Effector memory CD8-positive, alpha-beta T cell (primary cell): ENCODE measurements around the gene IMMT.

Experiments
- ATAC-seq: fragments of 150-1000 bp; cut with Tn5 transposase; replicated peaks from 2 replicates; pipeline ENCODE4 v1.10.0; 2021; ENCODE audit warnings: mild to moderate bottlenecking, moderate library complexity
- DNase-seq, 3 experiments: peaks; one replicate each; pipeline ENCODE4 v3.0.0; 2021
- H3K27ac Mint-ChIP-seq, 2 donors: one replicate each; pipeline ENCODE4 v1.8.0; 2022; ENCODE audit warnings: mild to moderate bottlenecking in 2 of 2, mixed read lengths in 2 of 2, moderate library complexity in 2 of 2
- H3K27me3 Mint-ChIP-seq, 2 donors: one replicate each; pipeline ENCODE4 v1.8.0; 2022; ENCODE audit warnings: mixed read lengths in 2 of 2
- H3K36me3 Mint-ChIP-seq: one replicate; pipeline ENCODE4 v1.8.0; 2022; ENCODE audit warnings: mild to moderate bottlenecking, moderate library complexity, mixed read lengths; ENCODE audit not compliant: insufficient read depth
- H3K4me1 Mint-ChIP-seq, 2 donors: one replicate each; pipeline ENCODE4 v1.8.0; 2022; ENCODE audit warnings: low read depth in 2 of 2, mixed read lengths in 2 of 2
- H3K4me3 Mint-ChIP-seq, 2 donors: one replicate each; pipeline ENCODE4 v1.8.0; 2022; ENCODE audit warnings: mild to moderate bottlenecking in 2 of 2, mixed read lengths in 2 of 2, moderate library complexity in 2 of 2
- H3K9me3 Mint-ChIP-seq, 2 donors: one replicate each; pipeline ENCODE4 v1.8.0; 2022; ENCODE audit warnings: mixed read lengths in 2 of 2

The IMMT gene

GRCh38 chr2:86223140-86223926, 28.1 kb upstream of the IMMT start:
- Mint-ChIP-seq H3K9me3 (no peaks in the 10 kb centered on the region), H3K4me1 (peaks cover 2 to 4% of the 10 kb centered on the region in 2 donors), H3K27ac (no peak overlapping the region), H3K27me3 (no peaks in the 10 kb centered on the region), H3K4me3 (no peak overlapping the region), H3K36me3 (no peaks in the 10 kb centered on the region)
- no peak for ATAC-seq
- DNase-seq: no peak

- Mint-ChIP-seq H3K27me3 (no peaks in the 10 kb centered on the region), H3K9me3 (no peaks in the 10 kb centered on the region), H3K36me3 (no peaks in the 10 kb centered on the region), H3K4me1 (peaks cover 2 to 4% of the 10 kb centered on the region in 2 donors), H3K4me3 (no peak overlapping the region), H3K27ac (no peak overlapping the region)
- peak; percentile 67 for ATAC-seq
- peak in 2 of 3 experiments; percentile 10 to 27 for DNase-seq
Measured at GRCh38 chr2:86221066-86221684, 25.9 kb upstream of the IMMT start.

DNA sequence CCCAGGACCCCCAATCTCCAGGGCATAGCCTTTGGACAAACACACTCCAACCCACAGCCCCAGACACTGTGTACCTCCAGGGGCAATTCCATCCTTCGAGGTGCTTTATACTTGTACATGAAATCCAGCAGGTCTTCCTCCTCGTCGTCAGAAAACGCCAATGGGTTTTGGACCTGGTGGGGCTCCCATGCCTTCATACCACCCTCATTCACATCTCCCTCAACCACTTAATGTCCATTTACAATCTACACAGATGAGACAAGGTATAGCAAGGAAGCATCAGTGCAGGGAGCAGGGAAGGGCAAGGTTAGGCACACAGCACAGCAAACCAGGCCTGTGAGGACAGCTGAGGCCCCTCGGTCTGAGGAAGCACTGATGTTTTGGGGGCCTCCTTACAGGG, 24.6 kb upstream of the IMMT start:
- Mint-ChIP-seq H3K27ac (no peak overlapping the region), H3K27me3 (no peaks in the 10 kb centered on the region), H3K9me3 (no peaks in the 10 kb centered on the region), H3K4me1 (peaks cover 2 to 4% of the 10 kb centered on the region in 2 donors), H3K36me3 (no peaks in the 10 kb centered on the region), H3K4me3 (no peak overlapping the region)
- ATAC-seq (no peak), DNase-seq (no peak)

GRCh38 chr2:86218124-86218523, 22.9 kb upstream of the IMMT start:
- Mint-ChIP-seq H3K4me3 (no peak overlapping the region), H3K36me3 (peaks cover 8% of the 10 kb centered on the region), H3K9me3 (no peaks in the 10 kb centered on the region), H3K27me3 (no peaks in the 10 kb centered on the region), H3K4me1 (peaks cover 2 to 4% of the 10 kb centered on the region in 2 donors), H3K27ac (no peak overlapping the region)
- ATAC-seq (no peak), DNase-seq (no peak)

DNA sequence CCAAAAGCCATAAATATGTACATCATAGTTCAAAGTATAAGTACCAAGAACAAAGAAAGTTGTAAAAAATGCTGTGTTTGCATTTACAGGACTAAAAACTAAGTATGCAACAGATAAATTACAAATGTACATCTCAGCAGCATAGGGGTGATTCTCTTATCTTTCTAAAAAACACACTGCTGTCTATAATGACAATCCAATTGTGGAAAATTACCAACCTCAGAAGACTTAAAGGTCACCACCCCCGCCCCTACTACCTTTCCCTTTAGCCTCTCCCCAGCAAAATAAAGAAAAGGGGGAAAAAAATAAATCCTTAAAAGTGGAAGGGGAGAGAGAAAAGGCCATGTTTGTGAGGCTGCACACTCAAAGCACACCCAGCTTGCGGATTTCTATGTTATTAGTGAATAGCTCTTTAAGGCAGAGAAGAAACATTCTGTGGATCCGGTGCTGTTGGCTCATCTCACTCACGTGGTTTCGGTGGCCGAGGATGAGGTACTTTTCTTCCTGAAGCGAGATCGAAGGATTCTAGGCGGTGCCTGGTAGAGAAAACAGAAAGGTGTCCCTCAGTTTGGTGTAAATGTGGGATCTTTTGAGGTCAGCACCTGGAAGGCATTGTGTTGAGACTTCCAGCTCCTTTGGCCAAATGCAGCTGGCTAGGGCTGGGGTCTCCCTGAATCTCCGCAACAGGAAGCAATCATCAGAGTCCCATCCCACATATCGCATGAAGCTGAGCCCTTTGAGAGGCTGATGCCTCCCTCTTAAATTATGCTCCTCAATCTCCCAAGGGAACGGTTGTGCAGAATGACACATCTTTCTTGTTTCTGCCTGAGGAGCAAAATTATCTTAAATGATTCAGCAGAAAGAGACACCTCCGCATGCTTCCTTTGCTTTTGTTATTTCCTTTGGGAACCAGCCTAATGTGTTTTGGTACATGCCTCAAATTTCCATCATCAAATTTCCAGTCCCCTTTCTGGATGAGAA, 21.6 kb upstream of the IMMT start:
- Mint-ChIP-seq H3K27ac (no peak overlapping the region), H3K9me3 (no peaks in the 10 kb centered on the region), H3K4me3 (no peak overlapping the region), H3K27me3 (no peaks in the 10 kb centered on the region), H3K4me1 (peaks cover 2 to 4% of the 10 kb centered on the region in 2 donors), H3K36me3 (peaks cover 15% of the 10 kb centered on the region)
- ATAC-seq (no peak), DNase-seq (no peak)

GRCh38 chr2:86214503-86214832, 19.2 kb upstream of the IMMT start:
- H3K27me3 Mint-ChIP-seq: no peaks in the 10 kb centered on the region
- no peak for ATAC-seq
- H3K4me1 Mint-ChIP-seq: no peaks in the 10 kb centered on the region
- no peak overlapping the region for H3K4me3 Mint-ChIP-seq
- DNase-seq: no peak
- H3K9me3 Mint-ChIP-seq: no peaks in the 10 kb centered on the region
- peaks cover 35% of the 10 kb centered on the region for H3K36me3 Mint-ChIP-seq
- H3K27ac Mint-ChIP-seq: no peak overlapping the region

GRCh38 chr2:86213699-86214502, 18.6 kb upstream of the IMMT start:
- DNase-seq (no peak), ATAC-seq (no peak)
- Mint-ChIP-seq H3K27ac (peak overlapping the region in 1 of 2 donors; percentile 66), H3K4me1 (no peaks in the 10 kb centered on the region), H3K4me3 (no peak overlapping the region), H3K27me3 (no peaks in the 10 kb centered on the region), H3K9me3 (no peaks in the 10 kb centered on the region), H3K36me3 (peaks cover 37% of the 10 kb centered on the region)

- DNase-seq: no peak
- Mint-ChIP-seq H3K9me3 (no peaks in the 10 kb centered on the region), H3K4me1 (no peaks in the 10 kb centered on the region), H3K4me3 (no peak overlapping the region), H3K36me3 (peaks cover 45% of the 10 kb centered on the region), H3K27ac (no peak overlapping the region), H3K27me3 (no peaks in the 10 kb centered on the region)
- ATAC-seq: no peak
Measured at GRCh38 chr2:86213056-86213455, 17.8 kb upstream of the IMMT start.

- Mint-ChIP-seq H3K4me3 (no peak overlapping the region), H3K36me3 (peaks cover 58% of the 10 kb centered on the region), H3K9me3 (no peaks in the 10 kb centered on the region), H3K27ac (no peak overlapping the region), H3K27me3 (no peaks in the 10 kb centered on the region), H3K4me1 (no peaks in the 10 kb centered on the region)
- DNase-seq (no peak), ATAC-seq (no peak)
Measured at GRCh38 chr2:86211796-86212188, 16.5 kb upstream of the IMMT start.

GRCh38 chr2:86211033-86211795, 16.0 kb upstream of the IMMT start:
- H3K27ac Mint-ChIP-seq: no peak overlapping the region

DNA sequence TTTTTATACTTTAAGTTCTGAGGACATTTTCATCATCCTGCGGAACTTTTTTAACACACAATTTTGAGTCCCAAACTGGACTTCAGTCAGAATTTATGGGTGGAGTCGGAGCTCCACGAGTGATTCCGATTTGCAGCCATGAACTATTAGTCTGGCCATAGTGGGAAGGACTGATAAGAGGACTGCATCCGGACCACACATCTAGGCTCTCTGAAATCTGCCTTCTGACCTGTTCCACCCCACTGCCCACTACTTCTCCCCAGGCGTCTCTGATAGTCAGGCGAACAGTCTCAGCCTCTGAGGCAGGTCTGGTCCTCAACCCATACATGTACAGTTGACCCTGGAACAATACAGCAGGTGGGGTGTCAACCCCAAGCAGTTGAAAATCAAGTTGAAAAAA, 9.2 kb upstream of the IMMT start:
- Mint-ChIP-seq H3K27me3 (no peaks in the 10 kb centered on the region), H3K27ac (no peak overlapping the region), H3K36me3 (peaks cover 37% of the 10 kb centered on the region), H3K4me1 (peaks cover 14 to 24% of the 10 kb centered on the region in 2 donors), H3K9me3 (no peaks in the 10 kb centered on the region), H3K4me3 (no peak overlapping the region)
- ATAC-seq: no peak
- DNase-seq: no peak

More at GRCh38 chr2:86211033-86211795, 16.0 kb upstream of the IMMT start:
- Mint-ChIP-seq H3K36me3 (peaks cover 63% of the 10 kb centered on the region), H3K27me3 (no peaks in the 10 kb centered on the region), H3K4me3 (no peak overlapping the region), H3K4me1 (no peaks in the 10 kb centered on the region), H3K9me3 (no peaks in the 10 kb centered on the region)
- ATAC-seq (no peak), DNase-seq (no peak)

DNA sequence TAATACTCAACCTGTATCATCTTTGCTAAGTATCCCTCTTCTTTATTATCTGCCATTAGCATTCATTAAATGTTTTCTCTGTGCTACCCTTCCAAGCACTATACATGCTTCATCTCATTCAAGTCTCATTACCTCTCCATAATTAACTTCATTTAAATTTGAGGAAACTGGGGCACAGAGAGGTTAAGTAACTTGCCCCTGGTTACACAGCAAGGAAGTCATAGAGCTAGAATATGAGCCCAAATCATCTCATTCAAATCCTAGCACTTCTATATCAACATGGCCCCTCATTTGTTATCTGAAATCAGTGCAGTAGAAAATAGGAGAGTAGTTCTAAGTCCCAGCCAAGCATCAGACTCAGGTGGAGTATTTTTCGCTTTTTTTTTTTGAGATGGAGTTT, 8.4 kb upstream of the IMMT start:
- Mint-ChIP-seq H3K4me3 (no peak overlapping the region), H3K9me3 (no peaks in the 10 kb centered on the region), H3K4me1 (peaks cover 16 to 24% of the 10 kb centered on the region in 2 donors), H3K36me3 (peaks cover 40% of the 10 kb centered on the region), H3K27ac (no peak overlapping the region), H3K27me3 (no peaks in the 10 kb centered on the region)
- DNase-seq (no peak), ATAC-seq (no peak)
